ENCODE measurements around the gene LCP2. TPM values are rescaled to one million over a fixed set of nuclear protein-coding genes. Genes with fewer than 3 reads are reported as not detected.

Gene LCP2
- total and polyA plus RNA-seq, 2 donors (not counting 1 experiment from before 2014, with no cell fraction given) = not detected

GRCh38 chr5:170286386-170286925 is 11.1 kb downstream of the LCP2 start:
- Histone ChIP-seq H3K9me3 (ENCODE audit: control insufficient read depth, insufficient read depth, low read depth, low read length) (no peaks in the 10 kb centered on the region), H3K9ac (ENCODE audit: insufficient read depth, low read length) (no peak overlapping the region), H3K4me2 (ENCODE audit: extremely low read depth, insufficient read depth, low read length) (no peak overlapping the region), H2AFZ (ENCODE audit: low read length) (no peak overlapping the region), H4K20me1 (ENCODE audit: control insufficient read depth, extremely low read depth, insufficient read depth, low read length) (no peaks in the 10 kb centered on the region), H3K27me3 (ENCODE audit: control insufficient read depth, insufficient read depth, low read length) (no peaks in the 10 kb centered on the region), H3K4me1 (ENCODE audit: control insufficient read depth, extremely low read depth, insufficient read depth, low read length) (no peaks in the 10 kb centered on the region), H3K79me2 (ENCODE audit: control insufficient read depth, insufficient read depth, low read length) (no peaks in the 10 kb centered on the region), H3K27ac (ENCODE audit: insufficient read depth, low read length) (no peak overlapping the region), H3K4me3 (replicated peaks in 1 of 4; ENCODE audit: control extremely low read depth in 1 of 4, insufficient read depth in 1 of 4, low read depth in 3 of 4, low read length in 4 of 4) (no peak overlapping the region), H3K36me3 (ENCODE audit: control insufficient read depth, insufficient read depth, low read length) (no peaks in the 10 kb centered on the region)
- TF ChIP-seq EZH2 (IDR thresholded peaks at IDR 0.05; ENCODE audit: low read length, missing control alignments) = no peak
- TF ChIP-seq CTCF (conservative IDR thresholded peaks at IDR 0.05 in 1 of 2, IDR thresholded peaks at IDR 0.05 in 1 of 2; ENCODE audit: low read depth in 1 of 2, low read length in 2 of 2) = no peak
- DNase-seq (ENCODE audit: low read depth in 2 of 2) = no peak

GRCh38 chr5:170285181-170285580 is 12.4 kb downstream of the LCP2 start:
- H3K4me1 ChIP-seq (ENCODE audit: control insufficient read depth, extremely low read depth, insufficient read depth, low read length) = no peaks in the 10 kb centered on the region
- no peak overlapping the region for H3K4me3 ChIP-seq (replicated peaks in 1 of 4; ENCODE audit: control extremely low read depth in 1 of 4, insufficient read depth in 1 of 4, low read depth in 3 of 4, low read length in 4 of 4)
- no peak overlapping the region for H3K27ac ChIP-seq (ENCODE audit: insufficient read depth, low read length)
- H3K36me3 ChIP-seq (ENCODE audit: control insufficient read depth, insufficient read depth, low read length) = no peaks in the 10 kb centered on the region
- no peak for DNase-seq (ENCODE audit: low read depth in 2 of 2)
- TF ChIP-seq CTCF (conservative IDR thresholded peaks at IDR 0.05 in 1 of 2, IDR thresholded peaks at IDR 0.05 in 1 of 2; ENCODE audit: low read depth in 1 of 2, low read length in 2 of 2) (no peak), EZH2 (IDR thresholded peaks at IDR 0.05; ENCODE audit: low read length, missing control alignments) (no peak)
- H3K27me3 ChIP-seq (ENCODE audit: control insufficient read depth, insufficient read depth, low read length) = no peaks in the 10 kb centered on the region
- H3K4me2 ChIP-seq (ENCODE audit: extremely low read depth, insufficient read depth, low read length) = no peak overlapping the region
- H4K20me1 ChIP-seq (ENCODE audit: control insufficient read depth, extremely low read depth, insufficient read depth, low read length) = no peaks in the 10 kb centered on the region
- H2AFZ ChIP-seq (ENCODE audit: low read length) = no peak overlapping the region
- no peaks in the 10 kb centered on the region for H3K9me3 ChIP-seq (ENCODE audit: control insufficient read depth, insufficient read depth, low read depth, low read length)
- H3K79me2 ChIP-seq (ENCODE audit: control insufficient read depth, insufficient read depth, low read length) = no peaks in the 10 kb centered on the region
- H3K9ac ChIP-seq (ENCODE audit: insufficient read depth, low read length) = no peak overlapping the region

GRCh38 chr5:170284231-170284630 is 13.3 kb downstream of the LCP2 start:
- H3K4me2 ChIP-seq (ENCODE audit: extremely low read depth, insufficient read depth, low read length) = no peak overlapping the region
- no peak for DNase-seq (ENCODE audit: low read depth in 2 of 2)
- H3K79me2 ChIP-seq (ENCODE audit: control insufficient read depth, insufficient read depth, low read length) = no peaks in the 10 kb centered on the region
- H3K4me3 ChIP-seq (replicated peaks in 1 of 4; ENCODE audit: control extremely low read depth in 1 of 4, insufficient read depth in 1 of 4, low read depth in 3 of 4, low read length in 4 of 4) = no peak overlapping the region
- H3K9ac ChIP-seq (ENCODE audit: insufficient read depth, low read length) = no peak overlapping the region
- no peaks in the 10 kb centered on the region for H4K20me1 ChIP-seq (ENCODE audit: control insufficient read depth, extremely low read depth, insufficient read depth, low read length)
- H3K9me3 ChIP-seq (ENCODE audit: control insufficient read depth, insufficient read depth, low read depth, low read length) = no peaks in the 10 kb centered on the region
- H2AFZ ChIP-seq (ENCODE audit: low read length) = no peak overlapping the region
- TF ChIP-seq EZH2 (IDR thresholded peaks at IDR 0.05; ENCODE audit: low read length, missing control alignments) = no peak
- TF ChIP-seq CTCF (conservative IDR thresholded peaks at IDR 0.05 in 1 of 2, IDR thresholded peaks at IDR 0.05 in 1 of 2; ENCODE audit: low read depth in 1 of 2, low read length in 2 of 2) = no peak
- H3K27ac ChIP-seq (ENCODE audit: insufficient read depth, low read length) = no peak overlapping the region
- no peaks in the 10 kb centered on the region for H3K4me1 ChIP-seq (ENCODE audit: control insufficient read depth, extremely low read depth, insufficient read depth, low read length)
- no peaks in the 10 kb centered on the region for H3K27me3 ChIP-seq (ENCODE audit: control insufficient read depth, insufficient read depth, low read length)
- H3K36me3 ChIP-seq (ENCODE audit: control insufficient read depth, insufficient read depth, low read length) = no peaks in the 10 kb centered on the region

Data from fibroblast of lung (primary cell).